H1 (cell line): ENCODE measurements around the gene CNR2. TPM values are rescaled to one million over a fixed set of nuclear protein-coding genes. Genes with fewer than 3 reads are reported as not detected.

Source experiments
- FOSL1 ChIP-seq: IDR thresholded peaks from 2 replicates; pipeline ENCODE4 v1.6.1; 2011; ENCODE audit warnings: mild to moderate bottlenecking, low read depth, low read length, moderate library complexity; ENCODE audit not compliant: insufficient read depth
- polyA plus RNA-seq, 7 experiments: library from polyadenylated mRNA; depleted of rRNA in 3 of 7; stranded (reverse) in 5 of 7; unstranded in 2 of 7; fragments of >200 nt in 5 of 7; fragments of 200-250 nt in 2 of 7; gene quantifications; 1 replicate in 5 of 7; 2 replicates in 1 of 7; 4 replicates in 1 of 7; pipeline versions ENCODE4 v1.2.1 to v1.2.3, GENCODE V29; 2011 to 2013; ENCODE audit warnings: missing spikeins in 2 of 7, mixed read lengths in 2 of 7
- total RNA-seq: library from RNA; stranded (reverse); fragmentation: NEBNext Ultra II Directional; extraction: Animal tissue kit (Norgen Biotek cat#: 25700); gene quantifications from 2 replicates; pipeline ENCODE4 v1.2.1, GENCODE V29; 2021

CNR2 gene
- total and polyA plus RNA-seq, 2 of the 8 experiments (the other 6 are each of a cell fraction or from before 2014, with no cell fraction given), result not detected

DNA sequence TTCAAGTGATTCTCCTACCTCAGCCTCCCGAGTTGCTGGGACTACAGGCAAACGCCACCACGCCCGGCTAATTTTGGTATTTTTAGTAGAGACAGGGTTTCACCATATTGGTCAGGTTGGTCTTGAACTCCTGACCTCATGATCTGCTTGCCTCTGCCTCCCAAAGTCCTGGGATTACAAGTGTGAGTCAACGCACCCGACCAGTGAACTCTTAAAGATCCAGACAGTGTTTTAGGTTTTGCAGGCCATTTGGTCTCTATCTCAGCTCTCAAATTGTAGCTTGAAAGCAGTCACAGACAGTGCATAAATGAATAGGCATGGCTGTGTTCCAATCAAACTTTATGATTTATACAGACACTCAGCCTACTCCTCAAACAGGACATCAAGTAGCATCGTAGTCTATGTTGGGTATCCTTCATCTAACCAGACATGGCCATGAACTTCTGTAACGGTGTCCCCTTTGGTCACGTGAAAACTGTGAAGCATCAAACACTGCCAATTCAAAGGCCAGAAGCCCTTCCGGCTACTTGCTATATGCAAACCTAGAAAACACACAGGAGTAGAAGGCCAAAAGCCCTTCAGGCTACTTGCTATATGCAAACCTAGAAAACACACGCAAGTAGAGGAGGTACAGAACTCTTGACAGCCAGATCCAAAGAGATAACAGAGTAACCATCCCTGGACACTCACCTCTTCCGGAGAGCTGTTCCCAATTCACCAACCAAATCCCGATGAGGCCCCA is 48.2 kb downstream of the CNR2 start (continued):
- TF ChIP-seq FOSL1, result no peak
